HCT116 (cell line): Measurements from ENCODE around the gene IFT122. TPM values are rescaled to one million over a fixed set of nuclear protein-coding genes. Genes with fewer than 3 reads are reported as not detected.
"Not testable (repeated sequence)": the region's sequence is repeated elsewhere in the genome, so short reads cannot be mapped to it uniquely, and the experiment has no call there.

ENCODE experiments used
- ATAC-seq: fragments of 200-7000 bp; cut with Tn5 transposase; 2 replicates; pipeline ENCODE4 v1.9.1; 2020; ENCODE audit warnings: mild to moderate bottlenecking, moderate library complexity
- BruUV-seq: library from RNA; stranded (reverse); fragments of 400-500 nt; replicated peaks from 2 replicates; lab custom pipeline; 2021; lab: Mats Ljungman, UMichigan
- CTCF ChIA-PET: fragments of 300-600 bp; sonication (Branson Sonifier 250); formaldehyde crosslinking; loops from one replicate; lab custom pipeline; 2021; ENCODE audit warnings: antibody characterized with exemption; lab: Charles Lee
- POLR2A ChIA-PET: fragments of 300-600, 350-600 bp; sonication (Branson Sonifier 250); formaldehyde crosslinking; loops from one replicate; lab custom pipeline; 2021; ENCODE audit warnings: antibody characterized with exemption; lab: Charles Lee
- RAD21 ChIA-PET, 2 experiments: fragments of 300-600 bp; sonication (Branson Sonifier 250); formaldehyde crosslinking; loops; one replicate each; lab custom pipeline; 2023; ENCODE audit warnings: low total read pairs in 2 of 2; ENCODE audit not compliant: uncharacterized antibody in 2 of 2, unreplicated experiment in 2 of 2, low non-redundant PET in 1 of 2; lab: Charles Lee
- DNase-seq: peaks from one replicate; pipeline ENCODE4 v3.0.0-alpha.2; 2010; ENCODE audit warnings: low read depth, low spot score
- H2AFZ ChIP-seq: fragments of 200-600 bp; shearing (Covaris generic), sonication (generic); 2 replicates; pipeline ENCODE4 v1.6.1; 2017; ENCODE audit warnings: low read depth, mixed run types, mixed read lengths, antibody characterized with exemption, low read length; ENCODE audit not compliant: poor library complexity, severe bottlenecking
- H3K27ac ChIP-seq: 2 replicates; pipeline ENCODE4 v1.5.1; 2012; ENCODE audit warnings: low read depth, low read length
- H3K27me3 ChIP-seq: fragments of 200-600 bp; sonication (generic); 2 replicates; pipeline ENCODE4 v1.6.1; 2016; ENCODE audit warnings: mixed run types, low read length, mixed read lengths; ENCODE audit not compliant: insufficient read depth
- H3K36me3 ChIP-seq, 2 experiments: fragments of 200-500 bp in 1 of 2; fragments of 200-600 bp in 1 of 2; sonication (Bioruptor generic) in 1 of 2; sonication (generic) in 1 of 2; 2 replicates each; pipeline versions ENCODE4 v1.5.1 to v1.6.1; 2014 to 2016; ENCODE audit warnings: low read length in 2 of 2, inconsistent platforms in 1 of 2, mixed read lengths in 1 of 2, mixed run types in 1 of 2; ENCODE audit not compliant: insufficient read depth in 2 of 2, control insufficient read depth in 1 of 2
- H3K4me1 ChIP-seq, 2 experiments: fragments of 200-600 bp in 1 of 2; sonication (generic) in 1 of 2; 2 replicates each; pipeline versions ENCODE4 v1.5.1 to v1.6.1; 2012 to 2017; ENCODE audit warnings: low read length in 2 of 2, inconsistent platforms in 1 of 2, mild to moderate bottlenecking in 1 of 2, mixed read lengths in 1 of 2, mixed run types in 1 of 2, moderate library complexity in 1 of 2; ENCODE audit not compliant: insufficient read depth in 2 of 2, control insufficient read depth in 1 of 2
- H3K4me2 ChIP-seq: fragments of 200-600 bp; sonication (generic); 2 replicates; pipeline ENCODE4 v1.6.1; 2017; ENCODE audit warnings: mixed run types, low read length, mixed read lengths
- H3K4me3 ChIP-seq, 2 experiments: fragments of 200-600 bp in 1 of 2; sonication (generic) in 1 of 2; replicated peaks in 1 of 2; 2 replicates each; pipeline ENCODE4 v1.5.1; 2011 to 2016; ENCODE audit warnings: low read length in 2 of 2, control low read depth in 1 of 2, low read depth in 1 of 2, mild to moderate bottlenecking in 1 of 2, mixed read lengths in 1 of 2, mixed run types in 1 of 2
- H3K79me2 ChIP-seq: fragments of 200-600 bp; sonication (generic); 2 replicates; pipeline ENCODE4 v1.6.1; 2017; ENCODE audit warnings: mild to moderate bottlenecking, mixed run types, low read length, moderate library complexity, mixed read lengths; ENCODE audit not compliant: insufficient read depth
- H3K9ac ChIP-seq: fragments of 200-600 bp; sonication (generic); 2 replicates; pipeline ENCODE4 v1.6.1; 2016; ENCODE audit warnings: low read length, mixed read lengths
- H3K9me2 ChIP-seq: fragments of 200-600 bp; sonication (generic), shearing (Covaris generic); 2 replicates; pipeline ENCODE4 v1.6.1; 2017; ENCODE audit warnings: mixed run types, mild to moderate bottlenecking, moderate library complexity; ENCODE audit not compliant: insufficient read depth
- H3K9me3 ChIP-seq, 2 experiments: fragments of 200-500 bp in 1 of 2; fragments of 200-600 bp in 1 of 2; sonication (Bioruptor generic) in 1 of 2; sonication (generic) in 1 of 2; 2 replicates each; pipeline ENCODE4 v1.6.1; 2014 to 2017; ENCODE audit warnings: low read length in 2 of 2, mixed read lengths in 2 of 2, inconsistent platforms in 1 of 2, low read depth in 1 of 2, mild to moderate bottlenecking in 1 of 2, mixed run types in 1 of 2, moderate library complexity in 1 of 2; ENCODE audit not compliant: control insufficient read depth in 1 of 2, insufficient read depth in 1 of 2
- H4K20me1 ChIP-seq: fragments of 200-600 bp; sonication (generic), shearing (Covaris generic); 2 replicates; pipeline ENCODE4 v1.6.1; 2017; ENCODE audit warnings: mixed run types, mild to moderate bottlenecking, moderate library complexity; ENCODE audit not compliant: insufficient read depth
- EGR1 ChIP-seq: IDR thresholded peaks from 2 replicates; pipeline ENCODE4 v1.6.1; 2012; ENCODE audit warnings: low read depth
- ELF1 ChIP-seq: IDR thresholded peaks from 2 replicates; pipeline ENCODE4 v1.6.1; 2012; ENCODE audit warnings: low read depth, borderline replicate concordance
- EZH2phosphoT487 ChIP-seq: fragments of 200-600 bp; IDR thresholded peaks from 2 replicates; pipeline ENCODE4 v1.6.1; 2018; ENCODE audit warnings: antibody characterized with exemption, borderline replicate concordance
- FOSL1 ChIP-seq: IDR thresholded peaks from 2 replicates; pipeline ENCODE4 v1.6.1; 2012; ENCODE audit warnings: low read depth
- JUND ChIP-seq: IDR thresholded peaks from 2 replicates; pipeline ENCODE4 v1.6.1; 2012
- POLR2AphosphoS5 ChIP-seq: IDR thresholded peaks from 2 replicates; pipeline ENCODE4 v1.6.1; 2011; ENCODE audit warnings: mild to moderate bottlenecking, low read depth, low read length, moderate library complexity
- SRF ChIP-seq: IDR thresholded peaks from 2 replicates; pipeline ENCODE4 v1.6.1; 2012; ENCODE audit warnings: low read depth
- TCF7L2 ChIP-seq: IDR thresholded peaks from 2 replicates; pipeline ENCODE4 v1.7.0; 2011; ENCODE audit warnings: borderline replicate concordance, inconsistent platforms; ENCODE audit not compliant: insufficient read depth, insufficient read length; ENCODE audit errors: extremely low read depth
- YY1 ChIP-seq: IDR thresholded peaks from 2 replicates; pipeline ENCODE4 v1.6.1; 2011; ENCODE audit warnings: low read length, low read depth, moderate library complexity, mild to moderate bottlenecking; ENCODE audit not compliant: insufficient replicate concordance; ENCODE audit errors: extremely low read depth
- ZFX ChIP-seq: fragments of 450-650 bp; IDR thresholded peaks from 2 replicates; pipeline ENCODE4 v1.6.1; 2017
- ZNF274 ChIP-seq: fragments of 200-500 bp; sonication (Bioruptor generic); IDR thresholded peaks from 2 replicates; pipeline ENCODE4 v1.6.1; 2014; ENCODE audit warnings: mild to moderate bottlenecking, low read depth, low read length, inconsistent platforms
- intact Hi-C: fragments of 100-400 bp; cut with micrococcal nuclease; formaldehyde crosslinking; loops from 2 replicates; pipeline ENCODE4 v1.10.0; 2022
- total RNA-seq: library from RNA; stranded (reverse); gene quantifications from one replicate; pipeline ENCODE4 v1.2.1, GENCODE V29; 2021; ENCODE audit not compliant: unreplicated experiment
- TF ChIP-seq, protein P1 (sequence below): IDR thresholded peaks from 2 replicates; pipeline ENCODE4 v1.6.1; 2012
- TF ChIP-seq, protein P2 (sequence below), 3 experiments: fragments of 200-600 bp in 1 of 3; sonication (generic) in 1 of 3; IDR thresholded peaks in 2 of 3; conservative IDR thresholded peaks in 1 of 3; 2 replicates each; pipeline ENCODE4 v1.5.1; 2012 to 2017; ENCODE audit warnings: low read depth in 2 of 3, low read length in 2 of 3, antibody characterized with exemption in 1 of 3, borderline replicate concordance in 1 of 3, control low read depth in 1 of 3, mild to moderate bottlenecking in 1 of 3, mixed read lengths in 1 of 3, mixed run types in 1 of 3, moderate library complexity in 1 of 3; ENCODE audit not compliant: insufficient read depth in 1 of 3
- TF ChIP-seq, protein P3 (sequence below): IDR thresholded peaks from 2 replicates; pipeline ENCODE4 v1.6.1; 2012

The IFT122 gene
- total RNA-seq, 1 experiment from 2014 or later, result 21.4 TPM

DNA sequence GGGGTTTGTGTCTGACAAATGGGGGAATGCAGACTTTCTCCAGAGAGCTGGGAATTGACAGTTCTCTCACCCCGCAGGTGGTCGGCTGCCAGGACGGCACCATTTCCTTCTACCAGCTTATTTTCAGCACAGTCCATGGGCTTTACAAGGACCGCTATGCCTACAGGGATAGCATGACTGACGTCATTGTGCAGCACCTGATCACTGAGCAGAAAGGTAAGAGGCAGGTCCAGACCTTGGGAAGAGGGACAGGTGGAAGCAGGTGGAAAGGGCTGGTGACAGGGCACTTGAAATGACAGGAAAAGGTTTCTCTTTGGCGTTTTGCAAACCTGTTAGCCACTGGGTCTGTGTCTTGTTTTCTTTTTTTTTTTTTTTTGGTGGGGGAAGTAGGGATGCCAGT lies 36.6 kb downstream of the IFT122 start:
- CTCF ChIA-PET, result no interaction called here
- Histone ChIP-seq H3K4me2 (no peak overlapping the region), H3K9me2 (no peaks in the 10 kb centered on the region), H4K20me1 (no peaks in the 10 kb centered on the region), H2AFZ (no peak overlapping the region), H3K9me3 (no peaks in the 10 kb centered on the region), H3K4me3 (no peak overlapping the region), H3K27ac (no peak overlapping the region), H3K36me3 (peaks cover 0 to 5% of the 10 kb centered on the region in 2 experiments; a peak in 1 of 4 replicates), H3K79me2 (no peaks in the 10 kb centered on the region), H3K9ac (no peak overlapping the region), H3K27me3 (no peaks in the 10 kb centered on the region), H3K4me1 (no peaks in the 10 kb centered on the region)
- intact Hi-C loops, result no loop called here
- DNase-seq (no peak), ATAC-seq (no peak)
- POLR2A ChIA-PET, result no interaction called here
- no TSS peak for BruUV-seq
- TF ChIP-seq EGR1 (no peak), SRF (no peak), EZH2phosphoT487 (no peak), FOSL1 (no peak), YY1 (no peak), POLR2AphosphoS5 (no peak), ZFX (no peak), ELF1 (no peak), TCF7L2 (no peak), ZNF274 (no peak), JUND (no peak)
- TF ChIP-seq, protein P1, sequence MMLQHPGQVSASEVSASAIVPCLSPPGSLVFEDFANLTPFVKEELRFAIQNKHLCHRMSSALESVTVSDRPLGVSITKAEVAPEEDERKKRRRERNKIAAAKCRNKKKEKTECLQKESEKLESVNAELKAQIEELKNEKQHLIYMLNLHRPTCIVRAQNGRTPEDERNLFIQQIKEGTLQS, result no peak
- TF ChIP-seq, protein P2, sequence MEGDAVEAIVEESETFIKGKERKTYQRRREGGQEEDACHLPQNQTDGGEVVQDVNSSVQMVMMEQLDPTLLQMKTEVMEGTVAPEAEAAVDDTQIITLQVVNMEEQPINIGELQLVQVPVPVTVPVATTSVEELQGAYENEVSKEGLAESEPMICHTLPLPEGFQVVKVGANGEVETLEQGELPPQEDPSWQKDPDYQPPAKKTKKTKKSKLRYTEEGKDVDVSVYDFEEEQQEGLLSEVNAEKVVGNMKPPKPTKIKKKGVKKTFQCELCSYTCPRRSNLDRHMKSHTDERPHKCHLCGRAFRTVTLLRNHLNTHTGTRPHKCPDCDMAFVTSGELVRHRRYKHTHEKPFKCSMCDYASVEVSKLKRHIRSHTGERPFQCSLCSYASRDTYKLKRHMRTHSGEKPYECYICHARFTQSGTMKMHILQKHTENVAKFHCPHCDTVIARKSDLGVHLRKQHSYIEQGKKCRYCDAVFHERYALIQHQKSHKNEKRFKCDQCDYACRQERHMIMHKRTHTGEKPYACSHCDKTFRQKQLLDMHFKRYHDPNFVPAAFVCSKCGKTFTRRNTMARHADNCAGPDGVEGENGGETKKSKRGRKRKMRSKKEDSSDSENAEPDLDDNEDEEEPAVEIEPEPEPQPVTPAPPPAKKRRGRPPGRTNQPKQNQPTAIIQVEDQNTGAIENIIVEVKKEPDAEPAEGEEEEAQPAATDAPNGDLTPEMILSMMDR (IDR thresholded peaks at IDR 0.05 in 2 of 3, conservative IDR thresholded peaks at IDR 0.05 in 1 of 3; ENCODE audit: borderline replicate concordance in 1 of 3, insufficient read depth in 1 of 3, low read depth in 2 of 3, low read length in 2 of 3), result no peak
- TF ChIP-seq, protein P3, sequence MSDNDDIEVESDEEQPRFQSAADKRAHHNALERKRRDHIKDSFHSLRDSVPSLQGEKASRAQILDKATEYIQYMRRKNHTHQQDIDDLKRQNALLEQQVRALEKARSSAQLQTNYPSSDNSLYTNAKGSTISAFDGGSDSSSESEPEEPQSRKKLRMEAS, result no peak
- RAD21 ChIA-PET, result no interaction called here

DNA sequence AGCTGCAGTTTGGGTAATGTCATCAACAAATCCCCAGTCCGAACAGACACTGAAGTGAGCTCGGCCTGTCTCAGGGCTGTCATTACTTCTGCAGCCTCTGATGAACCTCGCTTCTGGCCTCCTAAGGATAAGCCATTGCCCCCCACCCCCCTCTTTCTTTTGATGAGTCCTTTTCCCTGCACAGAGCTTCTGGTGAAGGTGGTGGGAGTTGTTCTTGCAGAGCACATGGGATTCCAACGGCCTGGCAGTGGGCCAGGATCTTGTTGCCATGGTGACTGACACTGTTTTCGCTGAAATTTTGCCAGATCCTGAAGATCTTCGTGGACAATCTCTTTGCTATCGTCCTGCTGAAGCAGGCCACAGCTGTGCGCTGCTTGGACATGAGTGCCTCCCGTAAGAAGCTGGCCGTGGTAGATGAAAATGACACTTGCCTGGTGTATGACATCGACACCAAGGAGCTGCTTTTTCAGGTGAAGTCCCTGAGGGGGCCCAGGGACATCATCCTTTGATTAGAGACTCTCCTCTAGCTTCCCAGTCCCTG lies 41.3 kb downstream of the IFT122 start:
- intact Hi-C loops, H3K27ac ChIP-seq, H3K9me3 ChIP-seq, H3K27me3 ChIP-seq, DNase-seq, H3K4me3 ChIP-seq, H3K4me1 ChIP-seq, CTCF ChIA-PET, BruUV-seq, H3K79me2 ChIP-seq, H4K20me1 ChIP-seq, POLR2A ChIA-PET, H2AFZ ChIP-seq, H3K4me2 ChIP-seq, ATAC-seq, H3K9ac ChIP-seq, RAD21 ChIA-PET, H3K9me2 ChIP-seq, H3K36me3 ChIP-seq: not testable (repeated sequence)
